ENCODE data around the gene ALG1L2.
"Not testable (repeated sequence)": the region's sequence is repeated elsewhere in the genome, so short reads cannot be mapped to it uniquely, and the experiment has no call there.

ALG1L2 gene, protein sequence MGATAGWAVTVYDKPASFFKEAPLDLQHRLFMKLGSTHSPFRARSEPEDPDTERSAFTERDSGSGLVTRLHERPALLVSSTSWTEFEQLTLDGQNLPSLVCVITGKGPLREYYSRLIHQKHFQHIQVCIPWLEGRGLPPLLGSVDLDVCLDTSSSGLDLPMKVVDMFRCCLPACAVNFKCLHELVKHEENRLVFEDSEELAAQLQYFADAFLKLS

DNA sequence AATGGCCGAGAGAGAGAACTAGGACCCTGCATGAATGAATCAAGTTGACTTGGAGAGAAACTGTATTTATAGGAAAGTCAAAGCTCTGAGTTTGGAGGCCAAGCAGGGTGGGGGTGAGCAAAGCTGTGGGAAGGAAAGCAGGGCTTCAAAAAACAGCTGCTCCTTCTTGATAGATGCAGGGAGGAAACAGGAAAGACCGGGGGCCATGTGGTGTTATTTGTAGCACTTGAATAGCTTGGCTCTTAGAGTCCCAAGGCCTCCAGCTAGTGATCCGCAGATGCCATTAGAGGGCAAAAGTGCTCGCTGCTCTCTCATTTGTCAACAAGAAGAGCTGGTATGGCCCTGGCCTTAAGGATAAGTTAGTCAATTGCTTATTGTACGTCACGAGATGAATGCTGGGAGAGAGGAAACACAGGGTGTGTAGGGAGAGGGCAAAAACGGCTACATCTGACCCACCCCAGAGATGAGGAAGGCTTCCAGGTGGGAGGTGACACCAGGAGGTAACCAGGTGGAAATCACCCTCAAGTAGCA is at the start of gene ALG1L2:
ALG1L2 (plus strand) TSS at position 481 of the 531 bp plus-strand sequence. CDS start 186 bp downstream, outside the sequence.
- Histone ChIP-seq H3K36me3 (ENCODE audit: control insufficient read depth in 1 of 2, insufficient read depth in 2 of 2, low read length in 2 of 2) (no peaks in the 10 kb centered on the region), H3K4me3 (ENCODE audit: low read depth in 1 of 2, low read length in 2 of 2) (no peak within 1 kb of the TSS), H3K9ac (ENCODE audit: low read depth in 1 of 2, low read length in 2 of 2) (no peak within 1 kb of the TSS), H3K27ac (ENCODE audit: low read depth, low read length) (no peak within 1 kb of the TSS), H3K4me1 (ENCODE audit: control insufficient read depth in 1 of 2, insufficient read depth in 2 of 2, low read length in 2 of 2) (no peaks in the 10 kb centered on the region), H3K9me3 (ENCODE audit: control insufficient read depth in 1 of 2, low read length in 2 of 2) (no peaks in the 10 kb centered on the region), H3K27me3 (ENCODE audit: control insufficient read depth in 1 of 2, insufficient read depth in 2 of 2, low read length in 2 of 2) (no peaks in the 10 kb centered on the region)

DNA sequence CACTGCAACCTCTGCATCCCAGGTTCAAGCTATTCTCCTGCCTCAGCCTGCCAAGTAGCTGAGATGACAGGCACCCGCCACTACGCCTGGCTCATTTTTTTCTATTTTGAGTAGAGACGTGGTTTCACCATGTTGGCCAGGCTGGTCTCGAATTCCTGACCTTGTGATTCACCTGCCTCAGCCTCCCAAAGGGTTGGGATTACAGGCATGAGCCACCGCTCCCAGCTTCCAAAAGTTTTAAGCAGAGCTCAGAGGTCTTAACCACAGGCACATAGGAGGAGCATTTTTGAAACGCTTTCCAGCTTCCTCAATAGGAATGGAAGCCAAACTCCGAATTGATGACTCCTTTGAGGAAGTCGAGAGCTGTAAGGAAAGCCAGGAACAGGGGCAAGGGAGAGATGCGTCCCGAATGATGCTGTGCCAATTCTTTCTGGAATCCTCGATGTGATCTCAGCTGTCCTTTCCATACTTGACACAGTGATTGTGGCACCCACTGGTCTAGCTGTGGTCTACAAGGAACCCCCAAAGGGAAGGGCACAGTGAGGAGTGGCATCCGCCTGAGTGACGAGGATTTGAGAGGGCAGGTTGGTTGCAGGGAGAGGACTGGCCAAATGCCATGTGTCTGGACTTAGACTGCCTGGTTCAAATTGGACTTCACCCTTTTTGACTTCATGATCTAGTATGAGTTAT is 44.4 kb upstream of the ALG1L2 start:
- H3K27ac ChIP-seq (ENCODE audit: low read depth, low read length); H3K27me3 ChIP-seq (ENCODE audit: control insufficient read depth in 1 of 2, insufficient read depth in 2 of 2, low read length in 2 of 2); H3K9me3 ChIP-seq (ENCODE audit: control insufficient read depth in 1 of 2, low read length in 2 of 2); H3K36me3 ChIP-seq (ENCODE audit: control insufficient read depth in 1 of 2, insufficient read depth in 2 of 2, low read length in 2 of 2); H3K4me3 ChIP-seq (ENCODE audit: low read depth in 1 of 2, low read length in 2 of 2); H3K4me1 ChIP-seq (ENCODE audit: control insufficient read depth in 1 of 2, insufficient read depth in 2 of 2, low read length in 2 of 2); H3K9ac ChIP-seq (ENCODE audit: low read depth in 1 of 2, low read length in 2 of 2): not testable (repeated sequence)

DNA sequence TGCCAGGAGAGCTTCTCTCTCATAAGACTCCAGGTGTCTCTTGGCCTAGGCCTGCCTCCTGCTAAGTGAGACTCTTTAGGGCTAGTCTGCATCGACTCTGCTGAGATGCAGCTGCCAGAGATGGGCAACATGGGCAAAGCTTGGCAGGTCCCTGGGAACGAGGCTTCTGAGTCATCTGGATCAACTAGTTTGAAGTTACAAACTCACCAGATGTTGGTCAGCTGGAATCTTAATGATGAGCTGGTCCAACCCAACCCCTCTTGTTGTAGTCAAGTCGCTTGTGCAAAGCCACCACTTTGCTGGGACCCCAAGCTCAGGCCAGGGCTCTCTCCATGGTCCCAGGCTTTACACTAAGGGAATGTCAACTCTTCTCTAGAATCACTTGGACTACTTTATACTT is 38.9 kb upstream of the ALG1L2 start:
- H3K27ac ChIP-seq (ENCODE audit: low read depth, low read length); H3K36me3 ChIP-seq (ENCODE audit: control insufficient read depth in 1 of 2, insufficient read depth in 2 of 2, low read length in 2 of 2); H3K9me3 ChIP-seq (ENCODE audit: control insufficient read depth in 1 of 2, low read length in 2 of 2); H3K9ac ChIP-seq (ENCODE audit: low read depth in 1 of 2, low read length in 2 of 2); H3K4me3 ChIP-seq (ENCODE audit: low read depth in 1 of 2, low read length in 2 of 2); H3K27me3 ChIP-seq (ENCODE audit: control insufficient read depth in 1 of 2, insufficient read depth in 2 of 2, low read length in 2 of 2); H3K4me1 ChIP-seq (ENCODE audit: control insufficient read depth in 1 of 2, insufficient read depth in 2 of 2, low read length in 2 of 2): not testable (repeated sequence)

DNA sequence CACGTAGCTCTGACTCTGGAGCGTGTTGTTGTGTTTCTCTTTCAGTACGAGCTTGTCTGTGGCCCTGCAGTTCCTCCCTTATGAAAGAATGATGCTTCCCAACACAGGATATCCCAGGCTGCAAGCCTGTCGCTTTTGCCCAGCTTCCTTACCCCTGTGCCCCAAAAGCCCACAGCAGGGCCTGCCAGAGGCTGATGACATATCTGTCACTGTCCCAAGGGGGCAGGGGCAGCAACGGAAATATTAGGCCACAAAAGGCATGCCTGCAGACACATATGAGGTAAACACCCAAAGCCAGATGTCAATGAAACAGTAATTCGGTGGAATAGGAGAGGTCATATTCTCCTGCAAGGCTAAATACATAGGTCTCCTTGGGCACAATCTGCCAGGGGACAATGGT is 38.0 kb upstream of the ALG1L2 start:
- not testable (repeated sequence) for H3K27me3 ChIP-seq (ENCODE audit: control insufficient read depth in 1 of 2, insufficient read depth in 2 of 2, low read length in 2 of 2); H3K4me3 ChIP-seq (ENCODE audit: low read depth in 1 of 2, low read length in 2 of 2); H3K9ac ChIP-seq (ENCODE audit: low read depth in 1 of 2, low read length in 2 of 2); H3K9me3 ChIP-seq (ENCODE audit: control insufficient read depth in 1 of 2, low read length in 2 of 2); H3K36me3 ChIP-seq (ENCODE audit: control insufficient read depth in 1 of 2, insufficient read depth in 2 of 2, low read length in 2 of 2); H3K27ac ChIP-seq (ENCODE audit: low read depth, low read length); H3K4me1 ChIP-seq (ENCODE audit: control insufficient read depth in 1 of 2, insufficient read depth in 2 of 2, low read length in 2 of 2)

DNA sequence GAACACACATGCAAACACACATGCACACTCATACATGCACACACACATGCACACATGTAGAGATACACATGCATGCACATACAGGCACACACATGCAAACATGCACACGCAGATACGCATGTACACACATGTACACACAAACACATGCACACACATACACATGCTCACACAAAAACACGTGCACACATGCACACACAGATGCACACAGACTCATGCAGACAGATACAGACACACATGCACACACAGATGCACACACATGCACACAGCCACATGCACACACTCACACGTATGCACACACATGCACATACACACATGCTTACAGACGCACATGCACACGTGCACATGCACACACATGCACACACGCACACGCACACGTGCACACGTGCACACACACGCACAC is 37.3 kb upstream of the ALG1L2 start:
- Histone ChIP-seq H3K9me3 (ENCODE audit: control insufficient read depth in 1 of 2, low read length in 2 of 2) (no peaks in the 10 kb centered on the region), H3K27ac (ENCODE audit: low read depth, low read length) (no peak overlapping the region), H3K9ac (ENCODE audit: low read depth in 1 of 2, low read length in 2 of 2) (no peak overlapping the region), H3K4me1 (ENCODE audit: control insufficient read depth in 1 of 2, insufficient read depth in 2 of 2, low read length in 2 of 2) (no peaks in the 10 kb centered on the region), H3K27me3 (ENCODE audit: control insufficient read depth in 1 of 2, insufficient read depth in 2 of 2, low read length in 2 of 2) (no peaks in the 10 kb centered on the region), H3K36me3 (ENCODE audit: control insufficient read depth in 1 of 2, insufficient read depth in 2 of 2, low read length in 2 of 2) (no peaks in the 10 kb centered on the region), H3K4me3 (ENCODE audit: low read depth in 1 of 2, low read length in 2 of 2) (no peak overlapping the region)

DNA sequence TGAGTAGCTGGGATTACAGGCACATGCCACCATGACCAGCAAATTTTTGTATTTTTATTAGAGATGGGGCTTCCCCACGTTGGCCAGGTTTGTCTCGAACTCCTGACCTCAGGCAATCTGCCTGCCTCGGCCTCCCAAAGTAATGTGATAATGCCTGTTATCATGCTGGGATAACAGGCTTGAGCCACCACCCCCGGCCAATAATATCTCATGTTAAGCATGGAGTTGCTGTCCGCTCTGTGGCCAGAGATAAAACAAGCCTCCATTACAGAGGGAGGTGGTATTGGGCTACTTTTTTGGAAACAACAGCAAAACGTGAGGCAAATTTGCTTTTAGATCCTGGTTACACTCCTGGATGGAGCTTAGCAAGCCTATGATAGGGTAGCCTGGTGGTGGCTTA is 32.9 kb upstream of the ALG1L2 start:
- H3K4me1 ChIP-seq (ENCODE audit: control insufficient read depth in 1 of 2, insufficient read depth in 2 of 2, low read length in 2 of 2): no peaks in the 10 kb centered on the region
- no peak overlapping the region for H3K9ac ChIP-seq (ENCODE audit: low read depth in 1 of 2, low read length in 2 of 2)
- H3K36me3 ChIP-seq (ENCODE audit: control insufficient read depth in 1 of 2, insufficient read depth in 2 of 2, low read length in 2 of 2): no peaks in the 10 kb centered on the region
- H3K9me3 ChIP-seq (ENCODE audit: control insufficient read depth in 1 of 2, low read length in 2 of 2): no peaks in the 10 kb centered on the region
- H3K27ac ChIP-seq (ENCODE audit: low read depth, low read length): no peak overlapping the region
- no peak overlapping the region for H3K4me3 ChIP-seq (ENCODE audit: low read depth in 1 of 2, low read length in 2 of 2)
- no peaks in the 10 kb centered on the region for H3K27me3 ChIP-seq (ENCODE audit: control insufficient read depth in 1 of 2, insufficient read depth in 2 of 2, low read length in 2 of 2)

DNA sequence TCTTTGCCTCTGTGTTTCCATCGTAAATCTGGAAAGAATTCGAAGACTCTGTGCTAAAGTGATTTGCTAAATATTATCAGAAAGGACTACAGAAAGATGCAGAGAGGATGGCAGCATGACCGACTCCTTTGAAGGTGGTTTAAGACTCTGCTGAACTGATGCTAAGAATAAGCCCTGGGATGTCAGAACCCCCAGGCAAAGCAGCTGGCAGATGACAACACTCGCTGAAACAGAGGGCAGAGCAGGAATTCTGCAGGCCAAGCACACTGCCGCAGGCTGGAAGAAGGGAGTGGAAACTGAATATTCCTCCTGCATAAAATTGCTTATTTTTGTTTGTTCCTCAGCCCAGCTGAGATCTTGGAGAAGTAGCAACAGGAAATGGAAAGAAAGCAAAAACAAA is 29.3 kb upstream of the ALG1L2 start:
- H3K4me3 ChIP-seq (ENCODE audit: low read depth in 1 of 2, low read length in 2 of 2); H3K36me3 ChIP-seq (ENCODE audit: control insufficient read depth in 1 of 2, insufficient read depth in 2 of 2, low read length in 2 of 2); H3K9ac ChIP-seq (ENCODE audit: low read depth in 1 of 2, low read length in 2 of 2); H3K4me1 ChIP-seq (ENCODE audit: control insufficient read depth in 1 of 2, insufficient read depth in 2 of 2, low read length in 2 of 2); H3K27ac ChIP-seq (ENCODE audit: low read depth, low read length); H3K27me3 ChIP-seq (ENCODE audit: control insufficient read depth in 1 of 2, insufficient read depth in 2 of 2, low read length in 2 of 2); H3K9me3 ChIP-seq (ENCODE audit: control insufficient read depth in 1 of 2, low read length in 2 of 2): not testable (repeated sequence)

DNA sequence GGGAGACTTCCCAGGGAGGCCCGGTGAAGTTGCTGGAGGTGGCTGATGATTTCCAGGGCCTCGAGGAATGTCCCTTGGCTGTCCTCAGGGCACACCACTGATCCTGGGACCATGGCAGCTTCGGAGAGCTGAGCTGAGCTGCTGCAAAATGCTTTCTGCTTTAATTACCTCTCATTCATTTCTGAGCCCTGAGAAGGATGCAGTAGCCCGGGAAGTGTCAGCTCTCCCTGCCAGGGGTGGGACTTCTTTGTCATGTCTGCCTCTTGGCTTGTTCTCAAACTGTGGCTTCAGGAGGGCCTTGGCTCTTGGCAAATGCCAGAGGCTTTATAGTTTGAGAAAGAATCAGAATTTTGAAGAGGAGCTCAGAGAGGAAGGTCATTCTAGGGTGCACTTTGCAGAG is 28.7 kb upstream of the ALG1L2 start:
- H3K4me3 ChIP-seq (ENCODE audit: low read depth in 1 of 2, low read length in 2 of 2); H3K9me3 ChIP-seq (ENCODE audit: control insufficient read depth in 1 of 2, low read length in 2 of 2); H3K4me1 ChIP-seq (ENCODE audit: control insufficient read depth in 1 of 2, insufficient read depth in 2 of 2, low read length in 2 of 2); H3K9ac ChIP-seq (ENCODE audit: low read depth in 1 of 2, low read length in 2 of 2); H3K27me3 ChIP-seq (ENCODE audit: control insufficient read depth in 1 of 2, insufficient read depth in 2 of 2, low read length in 2 of 2); H3K27ac ChIP-seq (ENCODE audit: low read depth, low read length); H3K36me3 ChIP-seq (ENCODE audit: control insufficient read depth in 1 of 2, insufficient read depth in 2 of 2, low read length in 2 of 2): not testable (repeated sequence)

DNA sequence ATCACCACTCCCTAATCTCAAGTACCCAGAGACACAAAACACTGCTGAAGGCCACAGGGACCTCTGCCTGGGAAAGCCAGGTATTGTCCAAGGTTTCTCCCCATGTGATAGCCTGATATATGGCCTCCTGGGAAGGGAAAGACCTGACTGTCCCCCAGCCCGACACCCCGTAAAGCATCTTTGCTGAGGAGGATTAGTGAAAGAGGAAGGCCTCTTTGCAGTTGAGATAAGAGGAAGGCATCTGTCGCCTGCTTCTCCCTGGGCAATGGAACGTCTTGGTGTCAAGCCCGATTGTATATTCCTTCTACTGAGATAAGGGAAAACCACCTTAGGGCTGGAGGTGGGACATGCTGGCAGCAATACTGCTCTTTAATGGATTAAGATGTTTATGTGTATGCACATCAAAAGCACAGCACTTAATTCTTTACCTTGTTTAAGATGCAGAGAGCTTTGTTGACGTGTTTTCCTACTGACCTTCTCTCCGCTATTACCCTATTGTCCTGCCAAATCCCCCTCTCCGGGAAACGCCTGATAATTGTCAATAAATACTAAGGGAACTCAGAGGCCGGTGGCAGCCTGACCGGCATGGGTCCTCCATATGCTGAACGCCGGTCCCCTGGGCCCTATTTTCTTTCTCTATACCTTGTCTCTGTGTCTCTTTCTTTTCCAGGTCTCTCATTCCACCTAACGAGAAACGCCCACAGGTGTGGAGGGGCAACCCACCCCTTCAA is 23.9 kb upstream of the ALG1L2 start:
- not testable (repeated sequence) for H3K9ac ChIP-seq (ENCODE audit: low read depth in 1 of 2, low read length in 2 of 2); H3K4me1 ChIP-seq (ENCODE audit: control insufficient read depth in 1 of 2, insufficient read depth in 2 of 2, low read length in 2 of 2); H3K27ac ChIP-seq (ENCODE audit: low read depth, low read length); H3K27me3 ChIP-seq (ENCODE audit: control insufficient read depth in 1 of 2, insufficient read depth in 2 of 2, low read length in 2 of 2); H3K4me3 ChIP-seq (ENCODE audit: low read depth in 1 of 2, low read length in 2 of 2); H3K9me3 ChIP-seq (ENCODE audit: control insufficient read depth in 1 of 2, low read length in 2 of 2); H3K36me3 ChIP-seq (ENCODE audit: control insufficient read depth in 1 of 2, insufficient read depth in 2 of 2, low read length in 2 of 2)

DNA sequence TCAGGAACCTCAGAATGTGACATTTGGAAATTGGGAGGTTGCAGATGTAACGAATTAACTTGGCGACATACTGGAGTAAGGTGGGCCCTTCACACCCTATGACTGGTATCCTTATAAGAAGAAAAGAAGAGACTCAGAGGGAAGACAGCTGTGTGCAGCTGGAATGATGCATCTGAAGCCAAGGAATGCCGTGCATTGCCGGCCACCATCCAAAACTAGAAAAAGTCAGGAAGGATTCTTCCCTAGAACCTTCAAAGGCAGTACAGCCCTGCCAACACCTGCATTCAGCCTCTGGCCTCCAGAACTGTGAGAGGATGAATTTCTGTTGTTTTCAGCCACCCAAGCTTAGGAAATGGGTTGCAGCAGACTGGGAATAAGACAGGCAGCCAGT is 23.4 kb upstream of the ALG1L2 start:
- not testable (repeated sequence) for H3K27ac ChIP-seq (ENCODE audit: low read depth, low read length)

More for the DNA sequence above, 23.4 kb upstream of the ALG1L2 start:
- not testable (repeated sequence) for H3K9me3 ChIP-seq (ENCODE audit: control insufficient read depth in 1 of 2, low read length in 2 of 2); H3K9ac ChIP-seq (ENCODE audit: low read depth in 1 of 2, low read length in 2 of 2); H3K36me3 ChIP-seq (ENCODE audit: control insufficient read depth in 1 of 2, insufficient read depth in 2 of 2, low read length in 2 of 2); H3K4me3 ChIP-seq (ENCODE audit: low read depth in 1 of 2, low read length in 2 of 2); H3K27me3 ChIP-seq (ENCODE audit: control insufficient read depth in 1 of 2, insufficient read depth in 2 of 2, low read length in 2 of 2); H3K4me1 ChIP-seq (ENCODE audit: control insufficient read depth in 1 of 2, insufficient read depth in 2 of 2, low read length in 2 of 2)

Measured in duodenal mucosa (tissue), 2 donors.